Parathyroid adenoma (tissue), 2 donors: ENCODE measurements around the gene DHX32.

Experiments used
- H2AFZ ChIP-seq: fragments of 300-600 bp; sonication (generic); one replicate; pipeline ENCODE4 v1.7.0; 2017; ENCODE audit warnings: antibody characterized with exemption, mild to moderate bottlenecking
- H3K27ac ChIP-seq: fragments of 300-600 bp; sonication (generic); one replicate; pipeline ENCODE4 v1.7.0; 2017
- H3K27me3 ChIP-seq: fragments of 300-600 bp; sonication (generic); one replicate; pipeline ENCODE4 v1.7.0; 2017; ENCODE audit warnings: low read length; ENCODE audit not compliant: control insufficient read depth, insufficient read depth
- H3K36me3 ChIP-seq: fragments of 300-600 bp; sonication (generic); one replicate; pipeline ENCODE4 v1.7.0; 2017; ENCODE audit warnings: low read length; ENCODE audit not compliant: control insufficient read depth, insufficient read depth
- H3K4me1 ChIP-seq: fragments of 300-600 bp; sonication (generic); one replicate; pipeline ENCODE4 v1.7.0; 2017; ENCODE audit warnings: control low read depth
- H3K4me2 ChIP-seq: fragments of 300-600 bp; sonication (generic); one replicate; pipeline ENCODE4 v1.7.0; 2017; ENCODE audit warnings: low read length
- H3K4me3 ChIP-seq: fragments of 300-600 bp; sonication (generic); one replicate; pipeline ENCODE4 v1.7.0; 2017; ENCODE audit warnings: low read depth, low read length
- H3K79me2 ChIP-seq: fragments of 300-600 bp; sonication (generic); one replicate; pipeline ENCODE4 v1.7.0; 2017; ENCODE audit warnings: control low read depth
- H3K9ac ChIP-seq: fragments of 300-600 bp; sonication (generic); one replicate; pipeline ENCODE4 v1.7.0; 2017; ENCODE audit warnings: mild to moderate bottlenecking
- H3K9me3 ChIP-seq: fragments of 300-600 bp; sonication (generic); one replicate; pipeline ENCODE4 v1.7.0; 2017; ENCODE audit warnings: low read length; ENCODE audit not compliant: control insufficient read depth
- TF ChIP-seq, protein P1 (sequence below): fragments of 300-600 bp; sonication (generic); IDR thresholded peaks from one replicate; pipeline ENCODE4 v1.7.0; 2017; ENCODE audit warnings: antibody characterized with exemption, mild to moderate bottlenecking
- donor health status: primary hyperparathyroidism.

DHX32 gene

GRCh38 chr10:125882596-125882995, 1.5 kb upstream of the DHX32 start:
- H3K79me2 ChIP-seq: peaks cover 5% of the 10 kb centered on the region
- no peaks in the 10 kb centered on the region for H3K36me3 ChIP-seq
- no peak overlapping the region for H2AFZ ChIP-seq
- no peak overlapping the region for H3K4me3 ChIP-seq
- H3K4me2 ChIP-seq: no peak overlapping the region
- no peak overlapping the region for H3K27ac ChIP-seq
- TF ChIP-seq, protein P1, sequence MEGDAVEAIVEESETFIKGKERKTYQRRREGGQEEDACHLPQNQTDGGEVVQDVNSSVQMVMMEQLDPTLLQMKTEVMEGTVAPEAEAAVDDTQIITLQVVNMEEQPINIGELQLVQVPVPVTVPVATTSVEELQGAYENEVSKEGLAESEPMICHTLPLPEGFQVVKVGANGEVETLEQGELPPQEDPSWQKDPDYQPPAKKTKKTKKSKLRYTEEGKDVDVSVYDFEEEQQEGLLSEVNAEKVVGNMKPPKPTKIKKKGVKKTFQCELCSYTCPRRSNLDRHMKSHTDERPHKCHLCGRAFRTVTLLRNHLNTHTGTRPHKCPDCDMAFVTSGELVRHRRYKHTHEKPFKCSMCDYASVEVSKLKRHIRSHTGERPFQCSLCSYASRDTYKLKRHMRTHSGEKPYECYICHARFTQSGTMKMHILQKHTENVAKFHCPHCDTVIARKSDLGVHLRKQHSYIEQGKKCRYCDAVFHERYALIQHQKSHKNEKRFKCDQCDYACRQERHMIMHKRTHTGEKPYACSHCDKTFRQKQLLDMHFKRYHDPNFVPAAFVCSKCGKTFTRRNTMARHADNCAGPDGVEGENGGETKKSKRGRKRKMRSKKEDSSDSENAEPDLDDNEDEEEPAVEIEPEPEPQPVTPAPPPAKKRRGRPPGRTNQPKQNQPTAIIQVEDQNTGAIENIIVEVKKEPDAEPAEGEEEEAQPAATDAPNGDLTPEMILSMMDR: no peak
- H3K4me1 ChIP-seq: no peaks in the 10 kb centered on the region
- H3K27me3 ChIP-seq: no peaks in the 10 kb centered on the region
- no peak overlapping the region for H3K9ac ChIP-seq
- H3K9me3 ChIP-seq: no peaks in the 10 kb centered on the region

GRCh38 chr10:125880719-125881118, 373 bp downstream of the DHX32 start:
- no peaks in the 10 kb centered on the region for H3K36me3 ChIP-seq
- no peak overlapping the region for H3K4me2 ChIP-seq
- no peaks in the 10 kb centered on the region for H3K27me3 ChIP-seq
- no peak overlapping the region for H3K4me3 ChIP-seq
- TF ChIP-seq, protein P1: no peak
- H3K79me2 ChIP-seq: peaks cover 2% of the 10 kb centered on the region
- H3K4me1 ChIP-seq: no peaks in the 10 kb centered on the region
- no peaks in the 10 kb centered on the region for H3K9me3 ChIP-seq
- no peak overlapping the region for H2AFZ ChIP-seq
- H3K27ac ChIP-seq: no peak overlapping the region
- no peak overlapping the region for H3K9ac ChIP-seq

GRCh38 chr10:125878957-125879835, 1.9 kb downstream of the DHX32 start:
- TF ChIP-seq, protein P1: no peak
- Histone ChIP-seq H3K4me2 (no peak overlapping the region), H3K9me3 (no peaks in the 10 kb centered on the region), H3K4me1 (no peaks in the 10 kb centered on the region), H3K79me2 (peaks cover 2% of the 10 kb centered on the region), H3K27me3 (no peaks in the 10 kb centered on the region), H2AFZ (no peak overlapping the region), H3K27ac (no peak overlapping the region), H3K36me3 (no peaks in the 10 kb centered on the region), H3K4me3 (no peak overlapping the region), H3K9ac (no peak overlapping the region)

DNA sequence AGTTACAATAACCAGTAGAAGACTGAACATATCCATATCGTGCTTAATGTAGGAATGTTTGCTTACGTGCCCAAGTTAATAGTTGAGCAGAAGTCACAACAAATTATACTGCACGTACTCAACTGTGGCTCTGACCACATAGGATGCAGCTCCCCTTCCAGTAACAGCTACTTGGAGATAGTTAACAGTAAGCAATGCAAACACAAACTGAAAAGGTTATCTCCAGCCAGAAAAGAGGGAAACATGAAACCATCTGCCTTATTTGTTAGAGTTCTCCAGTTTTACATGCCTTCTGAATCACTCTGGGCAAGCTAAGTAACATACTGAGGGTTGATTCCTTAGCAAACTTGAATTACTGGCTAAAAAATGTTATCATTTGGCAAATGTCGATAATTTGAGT, 9.8 kb downstream of the DHX32 start:
- no peak overlapping the region for H3K9ac ChIP-seq

More for the DNA sequence above, 9.8 kb downstream of the DHX32 start:
- H3K36me3 ChIP-seq: no peaks in the 10 kb centered on the region
- no peak overlapping the region for H3K27ac ChIP-seq
- H3K79me2 ChIP-seq: no peaks in the 10 kb centered on the region
- no peaks in the 10 kb centered on the region for H3K27me3 ChIP-seq
- no peak overlapping the region for H3K4me3 ChIP-seq
- TF ChIP-seq, protein P1: no peak
- no peak overlapping the region for H2AFZ ChIP-seq
- H3K4me2 ChIP-seq: no peak overlapping the region
- H3K9me3 ChIP-seq: no peaks in the 10 kb centered on the region
- no peaks in the 10 kb centered on the region for H3K4me1 ChIP-seq
